GM21360 (cell line): ENCODE results near the gene ITSN2.
"Not testable (repeated sequence)": the region's sequence is repeated elsewhere in the genome, so short reads cannot be mapped to it uniquely, and the experiment has no call there.

Experiments
- ATAC-seq: cut with Tn5 transposase; IDR thresholded peaks from one replicate; pipeline ENCODE4 v1.9.1; 2021; ENCODE audit warnings: mild to moderate bottlenecking, moderate library complexity; ENCODE audit not compliant: unreplicated experiment

The ITSN2 gene

GRCh38 chr2:24360050-24360962 is at the start of gene ITSN2:
Gene ITSN2, minus strand, starts transcription at chr2:24360536. Its CDS starts 32,454 bp downstream, at chr2:24328082.
- peak; percentile 69 for ATAC-seq

- no peak for ATAC-seq
Observed at GRCh38 chr2:24409171-24409570, 48.8 kb upstream of the ITSN2 start.

GRCh38 chr2:24408704-24409103 is 48.4 kb upstream of the ITSN2 start:
- ATAC-seq, result not testable (repeated sequence)

- ATAC-seq, result no peak
Observed at GRCh38 chr2:24404491-24404921, 44.2 kb upstream of the ITSN2 start.

- no peak for ATAC-seq
Observed at GRCh38 chr2:24403832-24404212, 43.5 kb upstream of the ITSN2 start.

- no peak for ATAC-seq
Observed at GRCh38 chr2:24403168-24403831, 43.0 kb upstream of the ITSN2 start.

- ATAC-seq, result no peak
Observed at GRCh38 chr2:24402242-24403097, 42.1 kb upstream of the ITSN2 start.

GRCh38 chr2:24400207-24400907 is 40.0 kb upstream of the ITSN2 start:
- no peak for ATAC-seq

GRCh38 chr2:24399434-24400206 is 39.3 kb upstream of the ITSN2 start:
- no peak for ATAC-seq

GRCh38 chr2:24394998-24395397 is 34.7 kb upstream of the ITSN2 start:
- ATAC-seq, result no peak

GRCh38 chr2:24392542-24393059 is 32.3 kb upstream of the ITSN2 start:
- no peak for ATAC-seq

- no peak for ATAC-seq
Observed at GRCh38 chr2:24385366-24385765, 25.0 kb upstream of the ITSN2 start.

- ATAC-seq, result no peak
Observed at GRCh38 chr2:24382363-24383073, 22.2 kb upstream of the ITSN2 start.

- ATAC-seq, result no peak
Observed at GRCh38 chr2:24380820-24381219, 20.5 kb upstream of the ITSN2 start.

GRCh38 chr2:24375349-24376087 is 15.2 kb upstream of the ITSN2 start:
- ATAC-seq, result no peak

GRCh38 chr2:24374301-24374700 is 14.0 kb upstream of the ITSN2 start:
- ATAC-seq, result no peak

GRCh38 chr2:24372033-24372432 is 11.7 kb upstream of the ITSN2 start:
- ATAC-seq, result no peak

GRCh38 chr2:24365826-24366225 is 5.5 kb upstream of the ITSN2 start:
- ATAC-seq, result no peak
